Endodermal cell (in vitro differentiated cells): ENCODE data around the gene GPS1. TPM values are rescaled to one million over a fixed set of nuclear protein-coding genes. Genes with fewer than 3 reads are reported as not detected.

Source experiments
- DNase-seq: peaks from one replicate; pipeline ENCODE4 v3.0.0-alpha.2; 2017
- H3K27ac ChIP-seq: 2 replicates; pipeline ENCODE4 v1.5.1; 2013; ENCODE audit warnings: mild to moderate bottlenecking, low read depth, low read length, moderate library complexity
- H3K27me3 ChIP-seq: 2 replicates; pipeline ENCODE4 v1.6.1; 2013; ENCODE audit warnings: mild to moderate bottlenecking, low read length, moderate library complexity; ENCODE audit not compliant: insufficient read depth, control insufficient read depth, poor library complexity, severe bottlenecking
- H3K36me3 ChIP-seq: 2 replicates; pipeline ENCODE4 v1.7.0; 2013; ENCODE audit warnings: mild to moderate bottlenecking, low read length, moderate library complexity; ENCODE audit not compliant: control insufficient read depth, insufficient read depth
- H3K4me1 ChIP-seq: one replicate; pipeline ENCODE4 v1.7.0; 2013; ENCODE audit warnings: low read length; ENCODE audit not compliant: control insufficient read depth, insufficient read depth
- H3K4me3 ChIP-seq: 2 replicates; pipeline ENCODE4 v1.5.1; 2013; ENCODE audit warnings: mild to moderate bottlenecking, low read length, moderate library complexity
- H3K9ac ChIP-seq: 2 replicates; pipeline ENCODE4 v1.6.1; 2013; ENCODE audit warnings: mild to moderate bottlenecking, low read length, moderate library complexity; ENCODE audit not compliant: poor library complexity, severe bottlenecking; ENCODE audit errors: extremely low read depth
- H3K9me3 ChIP-seq: 2 replicates; pipeline ENCODE4 v1.6.1; 2013; ENCODE audit warnings: mild to moderate bottlenecking, low read length, moderate library complexity; ENCODE audit not compliant: control insufficient read depth
- H3K27ac Mint-ChIP-seq: 2 replicates; pipeline ENCODE4 v1.8.0; 2020; ENCODE audit warnings: mixed read lengths
- H3K27me3 Mint-ChIP-seq: 2 replicates; pipeline ENCODE4 v1.8.0; 2021; ENCODE audit warnings: mild to moderate bottlenecking, mixed read lengths; ENCODE audit not compliant: insufficient read depth
- H3K36me3 Mint-ChIP-seq: 2 replicates; pipeline ENCODE4 v1.8.0; 2020; ENCODE audit warnings: low read depth, mixed read lengths
- H3K4me1 Mint-ChIP-seq: 2 replicates; pipeline ENCODE4 v1.8.0; 2020; ENCODE audit warnings: mixed read lengths
- H3K4me3 Mint-ChIP-seq: 2 replicates; pipeline ENCODE4 v1.8.0; 2020; ENCODE audit warnings: mild to moderate bottlenecking, moderate library complexity, mixed read lengths
- H3K9me3 Mint-ChIP-seq: 2 replicates; pipeline ENCODE4 v1.8.0; 2020; ENCODE audit warnings: mild to moderate bottlenecking, mixed read lengths
- WGBS, 2 experiments: methylation state at CpG; one replicate each; pipeline versions ENCODE4 v1.1.5 to v1.1.7; 2013; ENCODE audit warnings: missing lambda C conversion rate in 2 of 2, mixed read lengths in 1 of 2; ENCODE audit not compliant: insufficient coverage in 1 of 2, insufficient read length in 1 of 2; 5-methylcytosine and 5-hydroxymethylcytosine counted together
- total RNA-seq, 2 donors: library from RNA; stranded (reverse); fragmentation: NEBNext Ultra II Directional in 1 of 2; extraction: Animal tissue kit (Norgen Biotek cat#: 25700) in 1 of 2; gene quantifications; 2 replicates in 1 of 2; 3 replicates in 1 of 2; pipeline ENCODE4 v1.2.1, GENCODE V29; 2021
- TF ChIP-seq, protein P1 (sequence below): fragments of 200-600 bp; sonication (generic); conservative IDR thresholded peaks from 2 replicates; pipeline ENCODE4 v1.5.0; 2021; ENCODE audit warnings: antibody characterized with exemption, mild to moderate bottlenecking

The GPS1 gene
- total RNA-seq, 2 donors from 2014 or later: 152 to 153 TPM

DNA sequence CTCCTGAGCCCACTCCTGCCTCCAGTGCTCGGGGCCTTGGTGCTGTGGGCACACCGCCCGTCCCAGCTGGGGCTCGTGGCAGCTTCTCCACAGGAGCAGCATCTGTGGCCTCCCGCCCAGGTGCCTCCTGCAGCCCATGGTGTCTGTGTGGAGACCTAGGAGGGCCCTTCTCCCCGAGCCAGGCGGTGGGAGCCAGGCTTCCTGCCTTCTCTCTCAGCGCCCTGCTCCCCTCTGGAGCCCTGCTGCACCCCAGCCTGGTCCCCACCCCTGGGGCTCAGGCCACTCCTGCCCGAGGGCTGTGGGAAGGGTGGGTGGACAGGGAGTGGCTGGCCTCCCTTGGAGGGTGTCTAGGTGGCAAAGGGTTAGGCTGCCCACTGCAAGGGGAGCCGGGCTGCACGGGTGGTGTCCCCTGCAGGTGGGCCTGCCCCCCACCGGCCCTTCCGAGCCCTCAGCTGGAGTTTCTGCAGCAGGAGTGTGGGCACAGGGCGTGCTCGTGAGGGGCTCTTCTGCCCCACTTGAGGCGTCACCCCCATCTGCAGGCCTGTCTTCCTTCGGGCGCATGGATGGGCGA lies 40.0 kb upstream of the GPS1 start:
- Mint-ChIP-seq H3K4me1 (no peaks in the 10 kb centered on the region), H3K36me3 (no peaks in the 10 kb centered on the region), H3K27ac (no peak overlapping the region), H3K4me3 (no peak overlapping the region), H3K9me3 (no peaks in the 10 kb centered on the region), H3K27me3 (no peaks in the 10 kb centered on the region)
- H3K9me3 ChIP-seq: no peaks in the 10 kb centered on the region
- no peak for DNase-seq
- no peak overlapping the region for H3K9ac ChIP-seq
- no peaks in the 10 kb centered on the region for H3K4me1 ChIP-seq
- 95% methylated on average over 8 to 19 of the region's 19 CpGs for WGBS, 2 experiments
- TF ChIP-seq, protein P1, sequence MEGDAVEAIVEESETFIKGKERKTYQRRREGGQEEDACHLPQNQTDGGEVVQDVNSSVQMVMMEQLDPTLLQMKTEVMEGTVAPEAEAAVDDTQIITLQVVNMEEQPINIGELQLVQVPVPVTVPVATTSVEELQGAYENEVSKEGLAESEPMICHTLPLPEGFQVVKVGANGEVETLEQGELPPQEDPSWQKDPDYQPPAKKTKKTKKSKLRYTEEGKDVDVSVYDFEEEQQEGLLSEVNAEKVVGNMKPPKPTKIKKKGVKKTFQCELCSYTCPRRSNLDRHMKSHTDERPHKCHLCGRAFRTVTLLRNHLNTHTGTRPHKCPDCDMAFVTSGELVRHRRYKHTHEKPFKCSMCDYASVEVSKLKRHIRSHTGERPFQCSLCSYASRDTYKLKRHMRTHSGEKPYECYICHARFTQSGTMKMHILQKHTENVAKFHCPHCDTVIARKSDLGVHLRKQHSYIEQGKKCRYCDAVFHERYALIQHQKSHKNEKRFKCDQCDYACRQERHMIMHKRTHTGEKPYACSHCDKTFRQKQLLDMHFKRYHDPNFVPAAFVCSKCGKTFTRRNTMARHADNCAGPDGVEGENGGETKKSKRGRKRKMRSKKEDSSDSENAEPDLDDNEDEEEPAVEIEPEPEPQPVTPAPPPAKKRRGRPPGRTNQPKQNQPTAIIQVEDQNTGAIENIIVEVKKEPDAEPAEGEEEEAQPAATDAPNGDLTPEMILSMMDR: no peak
- no peaks in the 10 kb centered on the region for H3K36me3 ChIP-seq
- no peak overlapping the region for H3K4me3 ChIP-seq
- H3K27ac ChIP-seq: peak overlapping the region; percentile 81
- H3K27me3 ChIP-seq: no peaks in the 10 kb centered on the region

DNA sequence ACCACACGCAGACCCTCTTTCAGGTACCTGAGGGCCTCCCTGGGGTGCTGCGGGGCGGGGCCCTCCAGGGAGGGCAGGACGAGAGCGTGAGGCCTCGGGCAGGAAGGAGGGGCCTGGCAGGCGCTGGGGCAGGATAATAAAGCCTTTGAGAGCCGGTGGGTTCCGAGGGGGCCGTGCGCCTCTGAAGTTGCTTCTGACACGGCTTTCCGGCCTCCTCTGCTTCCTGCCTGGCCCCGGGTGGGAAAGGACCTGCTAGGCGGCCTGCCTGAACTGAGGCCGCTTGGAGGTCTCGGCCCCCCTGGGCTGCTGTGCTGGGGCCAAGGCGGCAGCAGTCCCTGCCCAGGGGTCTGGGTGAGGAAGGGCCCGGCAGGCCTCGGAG lies 39.4 kb upstream of the GPS1 start:
- no peak overlapping the region for H3K4me3 ChIP-seq
- H3K27ac ChIP-seq: peak overlapping the region; percentile 81
- no peaks in the 10 kb centered on the region for H3K27me3 ChIP-seq
- TF ChIP-seq, protein P1: no peak
- H3K9ac ChIP-seq: no peak overlapping the region
- Mint-ChIP-seq H3K4me3 (no peak overlapping the region), H3K9me3 (no peaks in the 10 kb centered on the region), H3K4me1 (no peaks in the 10 kb centered on the region), H3K27me3 (no peaks in the 10 kb centered on the region), H3K27ac (no peak overlapping the region), H3K36me3 (peaks cover under 1% of the 10 kb centered on the region)
- no peaks in the 10 kb centered on the region for H3K4me1 ChIP-seq
- 84 to 92% methylated on average over 10 to 20 of the region's 20 CpGs for WGBS, 2 experiments
- H3K36me3 ChIP-seq: no peaks in the 10 kb centered on the region
- no peaks in the 10 kb centered on the region for H3K9me3 ChIP-seq
- DNase-seq: no peak

DNA sequence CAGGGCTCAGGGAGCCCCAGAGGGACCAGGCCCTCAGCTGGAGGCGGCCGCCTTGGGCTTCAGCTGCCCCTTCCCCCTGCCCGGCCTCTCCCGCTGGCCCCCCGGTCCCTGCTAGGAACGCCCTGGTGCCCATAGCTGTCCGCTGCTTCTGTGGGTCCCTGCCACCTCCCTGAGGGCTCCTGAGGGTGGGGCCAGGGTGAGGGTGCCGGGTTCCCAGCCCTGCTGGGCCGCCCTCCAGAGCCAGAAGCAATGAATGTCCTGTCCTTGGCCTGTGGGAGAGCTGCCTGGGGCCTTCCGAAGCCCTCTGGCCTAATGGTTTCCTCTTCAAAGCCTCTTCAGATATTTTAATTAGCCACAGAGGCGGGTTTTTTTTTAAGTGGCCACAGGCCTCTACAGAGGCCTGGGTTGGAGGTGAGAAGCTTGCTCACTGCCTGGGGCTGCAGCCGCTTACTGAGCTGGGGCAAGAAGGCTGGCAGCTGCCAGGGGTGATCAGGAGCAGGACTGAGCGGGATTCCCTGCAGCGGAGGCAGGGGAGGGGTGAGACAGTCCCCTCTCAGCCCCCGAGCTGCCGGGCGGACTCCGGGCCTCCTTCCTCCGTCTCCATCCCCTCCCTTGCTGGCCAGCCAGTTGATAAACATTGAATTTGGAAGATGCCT lies 38.9 kb upstream of the GPS1 start:
- no peaks in the 10 kb centered on the region for H3K4me1 Mint-ChIP-seq
- peaks cover 2% of the 10 kb centered on the region for H3K36me3 Mint-ChIP-seq
- Histone ChIP-seq H3K9ac (no peak overlapping the region), H3K27me3 (no peaks in the 10 kb centered on the region), H3K27ac (peak overlapping the region; percentile 81), H3K4me3 (no peak overlapping the region), H3K9me3 (no peaks in the 10 kb centered on the region), H3K36me3 (no peaks in the 10 kb centered on the region), H3K4me1 (no peaks in the 10 kb centered on the region)
- 81 to 88% methylated on average over 8 to 19 of the region's 19 CpGs for WGBS, 2 experiments
- TF ChIP-seq, protein P1: no peak
- H3K27me3 Mint-ChIP-seq: no peaks in the 10 kb centered on the region
- DNase-seq: no peak
- no peaks in the 10 kb centered on the region for H3K9me3 Mint-ChIP-seq
- H3K4me3 Mint-ChIP-seq: no peak overlapping the region
- no peak overlapping the region for H3K27ac Mint-ChIP-seq
